ENCODE measurements around the gene TRRAP. TPM values are rescaled to one million over a fixed set of nuclear protein-coding genes. Genes with fewer than 3 reads are reported as not detected.

TRRAP gene
- total and polyA plus RNA-seq, 4 donors = 4.3 to 22.7 (median 10.1) TPM

DNA sequence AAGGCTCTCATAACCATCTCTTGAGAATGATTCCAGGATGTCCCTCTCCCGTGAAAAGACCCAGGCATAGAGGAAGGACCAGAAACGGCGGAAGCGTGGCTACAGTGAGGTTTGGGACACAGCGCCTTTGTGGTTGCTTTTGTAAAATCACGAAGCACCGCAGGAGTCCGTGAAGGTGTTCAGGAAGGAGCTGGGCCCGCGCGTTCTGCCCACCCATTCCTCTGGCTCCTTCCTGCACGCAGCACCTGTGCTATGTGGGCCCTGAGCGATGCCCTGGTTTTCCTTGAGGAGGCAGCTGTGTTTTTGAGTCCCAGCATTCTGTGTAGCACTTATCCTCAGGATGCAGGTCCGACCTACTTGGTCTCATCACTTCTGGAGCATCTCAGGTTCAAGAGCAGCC lies 112.8 kb downstream of the TRRAP start:
- no peaks in the 10 kb centered on the region for H3K27me3 ChIP-seq (ENCODE audit: control insufficient read depth in 4 of 4, insufficient read depth in 4 of 4, low read length in 3 of 4)
- no peak for DNase-seq (ENCODE audit: low spot score)
- no peak overlapping the region for H3K9ac ChIP-seq (ENCODE audit: low read depth in 1 of 2, low read length in 2 of 2)
- peaks cover 22 to 83% (median 64%) of the 10 kb centered on the region in 4 donors for H3K36me3 ChIP-seq (ENCODE audit: control insufficient read depth in 4 of 4, insufficient read depth in 3 of 4, low read depth in 1 of 4, low read length in 3 of 4)
- no peaks in the 10 kb centered on the region for H3K4me1 ChIP-seq (ENCODE audit: control insufficient read depth in 4 of 4, insufficient read depth in 4 of 4, low read length in 3 of 4)
- H3K9me3 ChIP-seq (ENCODE audit: control insufficient read depth in 4 of 4, low read length in 3 of 4) = no peaks in the 10 kb centered on the region
- 96% methylated on average over 14 of the region's 14 CpGs for WGBS
- H3K4me3 ChIP-seq (ENCODE audit: low read depth in 1 of 3, low read length in 3 of 3) = no peak overlapping the region
- H3K27ac ChIP-seq (ENCODE audit: low read depth in 1 of 2, low read length in 2 of 2) = no peak overlapping the region
- no peak for TF ChIP-seq EGR1 (IDR thresholded peaks at IDR 0.05; ENCODE audit: low read depth in 2 of 2)
- no peak for TF ChIP-seq JUND (IDR thresholded peaks at IDR 0.05)
- no peak for TF ChIP-seq YY1 (IDR thresholded peaks at IDR 0.05)
- no peak for TF ChIP-seq RXRA (IDR thresholded peaks at IDR 0.05)
- TF ChIP-seq, protein P1, sequence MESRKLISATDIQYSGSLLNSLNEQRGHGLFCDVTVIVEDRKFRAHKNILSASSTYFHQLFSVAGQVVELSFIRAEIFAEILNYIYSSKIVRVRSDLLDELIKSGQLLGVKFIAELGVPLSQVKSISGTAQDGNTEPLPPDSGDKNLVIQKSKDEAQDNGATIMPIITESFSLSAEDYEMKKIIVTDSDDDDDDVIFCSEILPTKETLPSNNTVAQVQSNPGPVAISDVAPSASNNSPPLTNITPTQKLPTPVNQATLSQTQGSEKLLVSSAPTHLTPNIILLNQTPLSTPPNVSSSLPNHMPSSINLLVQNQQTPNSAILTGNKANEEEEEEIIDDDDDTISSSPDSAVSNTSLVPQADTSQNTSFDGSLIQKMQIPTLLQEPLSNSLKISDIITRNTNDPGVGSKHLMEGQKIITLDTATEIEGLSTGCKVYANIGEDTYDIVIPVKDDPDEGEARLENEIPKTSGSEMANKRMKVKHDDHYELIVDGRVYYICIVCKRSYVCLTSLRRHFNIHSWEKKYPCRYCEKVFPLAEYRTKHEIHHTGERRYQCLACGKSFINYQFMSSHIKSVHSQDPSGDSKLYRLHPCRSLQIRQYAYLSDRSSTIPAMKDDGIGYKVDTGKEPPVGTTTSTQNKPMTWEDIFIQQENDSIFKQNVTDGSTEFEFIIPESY (IDR thresholded peaks at IDR 0.05) = no peak
- TF ChIP-seq, protein P2, sequence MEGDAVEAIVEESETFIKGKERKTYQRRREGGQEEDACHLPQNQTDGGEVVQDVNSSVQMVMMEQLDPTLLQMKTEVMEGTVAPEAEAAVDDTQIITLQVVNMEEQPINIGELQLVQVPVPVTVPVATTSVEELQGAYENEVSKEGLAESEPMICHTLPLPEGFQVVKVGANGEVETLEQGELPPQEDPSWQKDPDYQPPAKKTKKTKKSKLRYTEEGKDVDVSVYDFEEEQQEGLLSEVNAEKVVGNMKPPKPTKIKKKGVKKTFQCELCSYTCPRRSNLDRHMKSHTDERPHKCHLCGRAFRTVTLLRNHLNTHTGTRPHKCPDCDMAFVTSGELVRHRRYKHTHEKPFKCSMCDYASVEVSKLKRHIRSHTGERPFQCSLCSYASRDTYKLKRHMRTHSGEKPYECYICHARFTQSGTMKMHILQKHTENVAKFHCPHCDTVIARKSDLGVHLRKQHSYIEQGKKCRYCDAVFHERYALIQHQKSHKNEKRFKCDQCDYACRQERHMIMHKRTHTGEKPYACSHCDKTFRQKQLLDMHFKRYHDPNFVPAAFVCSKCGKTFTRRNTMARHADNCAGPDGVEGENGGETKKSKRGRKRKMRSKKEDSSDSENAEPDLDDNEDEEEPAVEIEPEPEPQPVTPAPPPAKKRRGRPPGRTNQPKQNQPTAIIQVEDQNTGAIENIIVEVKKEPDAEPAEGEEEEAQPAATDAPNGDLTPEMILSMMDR (IDR thresholded peaks at IDR 0.05; ENCODE audit: low read depth, low read length, missing input control) = no peak
- TF ChIP-seq TAF1 (conservative IDR thresholded peaks at IDR 0.05) = no peak
- TF ChIP-seq FOXA2 (IDR thresholded peaks at IDR 0.05) = no peak
- TF ChIP-seq, protein P3, sequence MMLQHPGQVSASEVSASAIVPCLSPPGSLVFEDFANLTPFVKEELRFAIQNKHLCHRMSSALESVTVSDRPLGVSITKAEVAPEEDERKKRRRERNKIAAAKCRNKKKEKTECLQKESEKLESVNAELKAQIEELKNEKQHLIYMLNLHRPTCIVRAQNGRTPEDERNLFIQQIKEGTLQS (IDR thresholded peaks at IDR 0.05) = no peak
- no peak for TF ChIP-seq SP1 (IDR thresholded peaks at IDR 0.05)
- TF ChIP-seq HNF4A (conservative IDR thresholded peaks at IDR 0.05) = no peak
- TF ChIP-seq, protein P4, sequence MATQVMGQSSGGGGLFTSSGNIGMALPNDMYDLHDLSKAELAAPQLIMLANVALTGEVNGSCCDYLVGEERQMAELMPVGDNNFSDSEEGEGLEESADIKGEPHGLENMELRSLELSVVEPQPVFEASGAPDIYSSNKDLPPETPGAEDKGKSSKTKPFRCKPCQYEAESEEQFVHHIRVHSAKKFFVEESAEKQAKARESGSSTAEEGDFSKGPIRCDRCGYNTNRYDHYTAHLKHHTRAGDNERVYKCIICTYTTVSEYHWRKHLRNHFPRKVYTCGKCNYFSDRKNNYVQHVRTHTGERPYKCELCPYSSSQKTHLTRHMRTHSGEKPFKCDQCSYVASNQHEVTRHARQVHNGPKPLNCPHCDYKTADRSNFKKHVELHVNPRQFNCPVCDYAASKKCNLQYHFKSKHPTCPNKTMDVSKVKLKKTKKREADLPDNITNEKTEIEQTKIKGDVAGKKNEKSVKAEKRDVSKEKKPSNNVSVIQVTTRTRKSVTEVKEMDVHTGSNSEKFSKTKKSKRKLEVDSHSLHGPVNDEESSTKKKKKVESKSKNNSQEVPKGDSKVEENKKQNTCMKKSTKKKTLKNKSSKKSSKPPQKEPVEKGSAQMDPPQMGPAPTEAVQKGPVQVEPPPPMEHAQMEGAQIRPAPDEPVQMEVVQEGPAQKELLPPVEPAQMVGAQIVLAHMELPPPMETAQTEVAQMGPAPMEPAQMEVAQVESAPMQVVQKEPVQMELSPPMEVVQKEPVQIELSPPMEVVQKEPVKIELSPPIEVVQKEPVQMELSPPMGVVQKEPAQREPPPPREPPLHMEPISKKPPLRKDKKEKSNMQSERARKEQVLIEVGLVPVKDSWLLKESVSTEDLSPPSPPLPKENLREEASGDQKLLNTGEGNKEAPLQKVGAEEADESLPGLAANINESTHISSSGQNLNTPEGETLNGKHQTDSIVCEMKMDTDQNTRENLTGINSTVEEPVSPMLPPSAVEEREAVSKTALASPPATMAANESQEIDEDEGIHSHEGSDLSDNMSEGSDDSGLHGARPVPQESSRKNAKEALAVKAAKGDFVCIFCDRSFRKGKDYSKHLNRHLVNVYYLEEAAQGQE (IDR thresholded peaks at IDR 0.05) = no peak
- TF ChIP-seq NR2F2 (IDR thresholded peaks at IDR 0.05) = no peak
- TF ChIP-seq HNF4G (IDR thresholded peaks at IDR 0.05) = no peak
- TF ChIP-seq GABPA (IDR thresholded peaks at IDR 0.05 in 1 of 2, conservative IDR thresholded peaks at IDR 0.05 in 1 of 2) = no peak
- TF ChIP-seq RAD21 (IDR thresholded peaks at IDR 0.05) = no peak
- no peak for TF ChIP-seq FOXA1 (IDR thresholded peaks at IDR 0.05)
- TF ChIP-seq, protein P5, sequence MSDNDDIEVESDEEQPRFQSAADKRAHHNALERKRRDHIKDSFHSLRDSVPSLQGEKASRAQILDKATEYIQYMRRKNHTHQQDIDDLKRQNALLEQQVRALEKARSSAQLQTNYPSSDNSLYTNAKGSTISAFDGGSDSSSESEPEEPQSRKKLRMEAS (IDR thresholded peaks at IDR 0.05) = no peak
